Measurements from ENCODE around the gene RGS3.

GRCh38 chr9:113528088-113528487, 64.6 kb downstream of the RGS3 start:
- no peak for TF ChIP-seq CTCF (IDR thresholded peaks at IDR 0.05)
- no peak for TF ChIP-seq POLR2A (IDR thresholded peaks at IDR 0.05)
